ENCODE data around the gene PTPN22.

Gene PTPN22

DNA sequence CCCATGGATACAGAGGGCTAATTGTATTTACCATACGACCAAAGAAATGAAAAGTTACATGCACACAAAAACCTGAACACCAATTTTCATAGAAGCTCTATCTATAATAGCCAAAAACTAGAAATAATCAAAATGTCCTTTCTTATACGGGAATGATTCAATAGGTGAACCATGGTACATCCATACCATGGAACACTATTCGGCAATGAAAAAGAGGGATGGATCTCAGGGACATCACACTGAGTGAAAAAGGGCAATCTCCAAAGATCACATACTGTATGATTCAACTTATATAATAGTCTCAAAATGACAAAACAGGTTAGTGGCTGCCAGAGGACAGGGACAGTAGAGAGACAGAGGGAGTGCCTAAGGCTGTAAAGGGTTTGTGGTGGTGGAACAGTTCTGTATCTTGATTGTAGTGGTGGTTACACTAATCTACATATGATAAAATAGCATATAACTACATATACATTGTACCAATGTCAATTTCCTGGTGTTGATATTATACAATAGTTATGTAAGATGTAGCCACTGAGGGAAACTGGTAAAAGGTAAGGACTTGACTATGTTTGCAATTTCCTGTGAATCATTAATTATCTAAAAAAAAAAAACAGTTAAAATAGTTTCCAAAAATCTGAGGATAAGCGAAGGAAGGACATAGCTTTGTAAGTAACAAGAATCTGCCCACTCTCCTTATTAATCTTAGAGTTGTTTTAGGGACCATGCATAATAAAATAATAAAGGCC is 62.9 kb downstream of the PTPN22 start:
- TF ChIP-seq, protein P1, sequence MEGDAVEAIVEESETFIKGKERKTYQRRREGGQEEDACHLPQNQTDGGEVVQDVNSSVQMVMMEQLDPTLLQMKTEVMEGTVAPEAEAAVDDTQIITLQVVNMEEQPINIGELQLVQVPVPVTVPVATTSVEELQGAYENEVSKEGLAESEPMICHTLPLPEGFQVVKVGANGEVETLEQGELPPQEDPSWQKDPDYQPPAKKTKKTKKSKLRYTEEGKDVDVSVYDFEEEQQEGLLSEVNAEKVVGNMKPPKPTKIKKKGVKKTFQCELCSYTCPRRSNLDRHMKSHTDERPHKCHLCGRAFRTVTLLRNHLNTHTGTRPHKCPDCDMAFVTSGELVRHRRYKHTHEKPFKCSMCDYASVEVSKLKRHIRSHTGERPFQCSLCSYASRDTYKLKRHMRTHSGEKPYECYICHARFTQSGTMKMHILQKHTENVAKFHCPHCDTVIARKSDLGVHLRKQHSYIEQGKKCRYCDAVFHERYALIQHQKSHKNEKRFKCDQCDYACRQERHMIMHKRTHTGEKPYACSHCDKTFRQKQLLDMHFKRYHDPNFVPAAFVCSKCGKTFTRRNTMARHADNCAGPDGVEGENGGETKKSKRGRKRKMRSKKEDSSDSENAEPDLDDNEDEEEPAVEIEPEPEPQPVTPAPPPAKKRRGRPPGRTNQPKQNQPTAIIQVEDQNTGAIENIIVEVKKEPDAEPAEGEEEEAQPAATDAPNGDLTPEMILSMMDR (IDR thresholded peaks at IDR 0.05): no peak
- no peak for TF ChIP-seq ZFX (IDR thresholded peaks at IDR 0.05; ENCODE audit: borderline replicate concordance)
- H3K27ac ChIP-seq: no peak overlapping the region

DNA sequence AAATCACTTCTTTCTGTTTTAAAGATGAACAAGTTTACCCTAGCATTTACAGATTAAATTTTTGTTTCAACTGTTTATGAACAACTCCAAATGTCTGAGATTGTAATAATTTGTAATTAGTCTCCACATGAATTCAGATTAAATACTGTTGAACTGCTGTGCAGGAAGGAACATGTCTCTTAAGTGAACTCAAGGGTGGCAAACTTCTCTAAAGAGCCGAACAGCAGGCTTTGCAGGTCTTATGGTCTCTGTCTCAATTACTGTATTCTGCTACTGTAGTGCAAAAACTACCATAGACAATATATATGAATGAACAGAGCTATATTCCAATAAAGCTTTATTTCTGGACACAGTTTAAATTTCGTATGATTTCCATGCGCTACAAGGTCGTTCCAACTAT is 65.9 kb downstream of the PTPN22 start:
- TF ChIP-seq, protein P1 (IDR thresholded peaks at IDR 0.05): no peak
- no peak overlapping the region for H3K27ac ChIP-seq

DNA sequence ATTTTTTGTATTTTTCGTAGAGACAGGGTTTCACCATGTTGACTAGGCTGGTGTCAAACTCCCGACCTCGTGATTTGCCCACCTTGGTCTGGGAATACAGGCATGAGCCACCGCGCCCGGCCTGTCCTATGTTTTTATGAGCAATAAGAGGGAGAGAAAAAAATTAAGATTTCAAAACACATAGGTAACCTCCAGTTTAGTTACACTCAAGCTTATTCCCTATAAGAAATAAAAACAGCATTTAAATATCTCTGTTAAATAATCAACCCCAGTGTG is 66.3 kb downstream of the PTPN22 start:
- no peak for TF ChIP-seq ZFX (IDR thresholded peaks at IDR 0.05; ENCODE audit: borderline replicate concordance)
- TF ChIP-seq, protein P1 (IDR thresholded peaks at IDR 0.05): no peak
- no peak overlapping the region for H3K27ac ChIP-seq

DNA sequence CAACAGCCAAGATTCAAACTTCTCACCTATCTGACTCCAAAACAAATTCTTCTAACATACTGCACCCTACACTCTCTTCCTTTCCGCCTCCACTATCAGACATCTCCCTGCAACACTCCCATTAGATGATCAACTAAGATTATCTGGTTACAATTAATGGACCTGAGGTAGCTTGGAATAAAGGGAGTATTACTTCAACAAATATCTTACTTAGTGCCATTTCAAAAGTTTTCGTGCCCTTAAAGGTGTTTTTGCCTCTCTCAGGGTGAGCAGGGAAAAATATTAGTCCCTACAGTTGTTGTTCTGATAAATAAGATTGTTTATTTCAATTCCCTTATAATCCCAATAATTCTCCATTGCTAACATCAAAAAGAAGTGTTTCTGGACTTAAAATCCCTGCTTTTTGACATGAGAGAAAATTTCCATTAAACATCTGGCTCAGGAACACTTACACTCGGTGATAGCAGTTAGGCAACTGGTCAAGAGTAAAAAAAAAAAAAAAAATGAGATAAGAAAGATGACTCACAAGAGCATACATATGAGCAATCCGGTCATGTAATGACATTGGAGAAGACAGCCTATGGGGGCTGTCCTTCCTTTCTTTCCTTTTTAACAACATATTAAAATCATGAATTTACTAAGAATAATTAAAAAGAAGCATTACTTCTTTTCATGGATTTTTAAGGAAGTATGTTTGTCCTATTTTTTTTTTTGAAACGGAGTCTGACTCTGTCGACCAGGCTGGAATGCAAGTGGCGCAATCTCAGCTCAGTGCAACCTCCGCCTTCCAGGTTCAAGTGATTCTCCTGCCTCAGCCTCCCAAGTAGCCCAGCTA is 66.9 kb downstream of the PTPN22 start:
- TF ChIP-seq ZFX (IDR thresholded peaks at IDR 0.05; ENCODE audit: borderline replicate concordance): no peak
- TF ChIP-seq, protein P1 (IDR thresholded peaks at IDR 0.05): no peak
- H3K27ac ChIP-seq: no peak overlapping the region

DNA sequence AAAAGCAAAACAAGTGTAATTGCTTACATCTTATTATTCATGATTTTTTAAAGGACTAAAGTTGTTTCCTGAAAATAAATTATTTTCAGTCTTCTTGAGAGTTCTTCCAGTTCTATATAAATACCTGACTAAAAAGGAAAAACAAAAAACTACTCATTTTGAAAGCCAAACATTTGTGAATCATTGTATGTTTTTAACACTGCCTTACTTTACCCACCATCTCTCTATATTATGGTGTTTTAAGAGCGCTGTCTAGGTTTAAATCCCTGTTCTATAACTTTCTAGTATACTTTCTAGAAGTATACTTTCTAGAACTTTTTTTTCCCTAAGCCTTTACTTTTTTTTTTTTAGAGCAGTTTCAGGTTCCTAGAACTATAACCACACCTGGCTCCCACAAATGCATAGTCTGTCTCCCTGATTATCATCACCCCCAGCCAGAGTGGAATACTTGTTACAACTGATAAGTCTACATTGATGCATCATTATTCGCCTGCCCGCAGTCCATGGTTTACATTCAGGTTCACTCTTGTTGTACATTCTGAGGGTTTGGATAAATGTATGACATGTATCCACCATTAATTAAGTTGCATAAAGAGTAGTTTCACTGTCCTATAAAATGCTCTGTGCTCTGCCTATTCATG is 69.0 kb downstream of the PTPN22 start:
- no peak for TF ChIP-seq ZFX (IDR thresholded peaks at IDR 0.05; ENCODE audit: borderline replicate concordance)
- TF ChIP-seq, protein P1 (IDR thresholded peaks at IDR 0.05): no peak
- H3K27ac ChIP-seq: no peak overlapping the region

DNA sequence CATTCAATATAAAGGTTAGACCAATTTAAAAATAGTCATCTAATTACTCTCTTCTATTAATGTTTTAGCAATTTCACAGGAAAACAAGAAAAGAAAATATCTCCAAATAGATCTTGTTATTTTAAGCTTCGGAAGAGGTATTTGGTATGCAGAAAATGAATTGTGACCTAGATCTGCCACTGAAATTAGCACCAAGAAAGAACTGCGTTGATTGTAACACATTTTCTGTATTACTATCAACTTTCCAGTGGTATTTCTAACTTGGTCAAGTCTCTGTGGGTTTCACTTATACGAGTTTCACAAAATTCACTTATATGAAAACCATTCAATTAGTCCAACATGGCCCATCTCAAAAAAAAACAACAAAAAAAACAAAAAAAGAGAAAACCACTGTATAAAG is 71.0 kb downstream of the PTPN22 start:
- H3K27ac ChIP-seq: no peak overlapping the region

DNA sequence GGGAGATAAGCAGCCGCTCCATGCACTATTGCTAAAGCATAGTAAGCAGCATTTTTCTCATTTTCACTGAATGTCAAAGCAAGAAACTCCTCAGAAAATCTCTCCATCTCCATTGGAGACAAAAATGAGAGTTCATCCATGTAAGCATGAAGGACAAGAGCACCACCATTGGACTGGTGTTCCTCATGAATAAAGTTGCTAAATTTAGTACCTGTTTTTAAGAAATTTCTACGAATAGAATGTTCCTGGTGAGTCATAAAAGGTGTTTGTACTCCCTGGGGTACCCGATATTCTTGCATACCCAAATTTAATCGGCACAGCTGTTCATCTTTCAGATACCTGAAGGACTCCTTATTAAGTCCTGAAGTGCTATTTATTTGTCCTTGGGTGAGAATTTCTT is 74.0 kb downstream of the PTPN22 start:
- H3K27ac ChIP-seq: no peak overlapping the region
- TF ChIP-seq, protein P1 (IDR thresholded peaks at IDR 0.05): no peak
- no peak for TF ChIP-seq ZFX (IDR thresholded peaks at IDR 0.05; ENCODE audit: borderline replicate concordance)

More for the DNA sequence above, 71.0 kb downstream of the PTPN22 start:
- no peak for TF ChIP-seq ZFX (IDR thresholded peaks at IDR 0.05; ENCODE audit: borderline replicate concordance)

Data from 22Rv1 (cell line).